GM12878 (cell line): Measurements from ENCODE around the gene PPP1R3C. TPM values are rescaled to one million over a fixed set of nuclear protein-coding genes. Genes with fewer than 3 reads are reported as not detected.

Source experiments
- ATAC-seq: fragments of 200-7000 bp; cut with Tn5 transposase; 3 replicates; pipeline ENCODE4 v1.9.1; 2020; ENCODE audit warnings: mild to moderate bottlenecking, moderate library complexity
- BruUV-seq: library from RNA; stranded (reverse); fragments of 400-500 nt; replicated peaks from 2 replicates; lab custom pipeline; 2021; lab: Mats Ljungman, UMichigan
- CTCF ChIA-PET: fragments of 300-600 bp; sonication (Branson Sonifier 250); formaldehyde crosslinking; extraction: SDS; loops from one replicate; lab custom pipeline; 2021; ENCODE audit warnings: inconsistent platforms; lab: Yijun Ruan, JAX
- POLR2A ChIA-PET: fragments of 350-600 bp; formaldehyde crosslinking; extraction: SDS; loops from one replicate; lab custom pipeline; 2021; ENCODE audit warnings: inconsistent platforms; lab: Charles Lee
- RAD21 ChIA-PET: fragments of 300-600 bp; sonication (Branson Sonifier 250); formaldehyde crosslinking; loops from one replicate; lab custom pipeline; 2023; ENCODE audit warnings: antibody characterized with exemption; ENCODE audit not compliant: unreplicated experiment; lab: Charles Lee
- SMC1A ChIA-PET: fragments of 300-600 bp; sonication (Branson Sonifier 250); formaldehyde crosslinking; loops from one replicate; lab custom pipeline; 2023; ENCODE audit not compliant: unreplicated experiment, uncharacterized antibody; lab: Charles Lee
- DNase-seq: peaks from one replicate; pipeline ENCODE4 v3.0.0-alpha.2; 2011; ENCODE audit warnings: low read depth, low spot score
- FAIRE-seq: peaks from 3 replicates; lab custom pipeline; 2011; peaks lifted over from hg19 to GRCh38; lab: Jason Lieb, UNC
- H2AFZ ChIP-seq: 2 replicates; pipeline ENCODE4 v1.6.0; 2011; ENCODE audit warnings: low read depth, low read length, control low read depth; ENCODE audit not compliant: control insufficient read depth
- H3K27ac ChIP-seq: 2 replicates; pipeline ENCODE4 v1.5.1; 2011; ENCODE audit warnings: control low read depth; ENCODE audit not compliant: control insufficient read depth, insufficient read depth
- H3K27me3 ChIP-seq, 2 experiments: replicated peaks in 1 of 2; 2 replicates each; pipeline versions ENCODE4 v1.6.0 to v1.6.1; 2011; ENCODE audit warnings: low read length in 1 of 2; ENCODE audit not compliant: control insufficient read depth in 2 of 2, insufficient read depth in 2 of 2
- H3K36me3 ChIP-seq, 2 experiments: 2 replicates each; pipeline ENCODE4 v1.5.1; 2011; ENCODE audit warnings: low read length in 1 of 2; ENCODE audit not compliant: control insufficient read depth in 2 of 2, insufficient read depth in 2 of 2
- H3K4me1 ChIP-seq: 2 replicates; pipeline ENCODE4 v1.6.1; 2011; ENCODE audit warnings: mild to moderate bottlenecking, low read length, moderate library complexity, mixed read lengths; ENCODE audit not compliant: control insufficient read depth, insufficient read depth
- H3K4me2 ChIP-seq: 2 replicates; pipeline ENCODE4 v1.6.0; 2011; ENCODE audit warnings: control low read depth; ENCODE audit not compliant: control insufficient read depth, insufficient read depth
- H3K4me3 ChIP-seq: fragments of 200-600 bp; sonication (generic); 2 replicates; pipeline ENCODE4 v1.5.1; 2016
- H3K79me2 ChIP-seq: 2 replicates; pipeline ENCODE4 v1.6.0; 2011; ENCODE audit warnings: low read length; ENCODE audit not compliant: control insufficient read depth, insufficient read depth
- H3K9ac ChIP-seq: 2 replicates; pipeline ENCODE4 v1.8.0; 2011; ENCODE audit warnings: low read length, control low read depth, mixed read lengths; ENCODE audit not compliant: control insufficient read depth, insufficient read depth
- H3K9me3 ChIP-seq: replicated peaks from 3 replicates; pipeline ENCODE4 v1.5.1; 2011; ENCODE audit warnings: mild to moderate bottlenecking, low read length; ENCODE audit not compliant: control insufficient read depth, insufficient read depth
- H4K20me1 ChIP-seq: 2 replicates; pipeline ENCODE4 v1.6.0; 2011; ENCODE audit not compliant: control insufficient read depth, insufficient read depth
- ATF7 ChIP-seq: fragments of 450-650 bp; IDR thresholded peaks from 2 replicates; pipeline ENCODE4 v1.6.1; 2016; ENCODE audit warnings: low read depth, mild to moderate bottlenecking
- BMI1 ChIP-seq: fragments of 450-650 bp; IDR thresholded peaks from 2 replicates; pipeline ENCODE4 v1.6.1; 2016; ENCODE audit warnings: mild to moderate bottlenecking, moderate library complexity, borderline replicate concordance
- CBX5 ChIP-seq: sonication (generic); IDR thresholded peaks from 2 replicates; pipeline ENCODE4 v1.6.1; 2016; ENCODE audit warnings: low read depth, moderate library complexity, mild to moderate bottlenecking, inconsistent platforms
- FOS ChIP-seq: IDR thresholded peaks from 3 replicates; pipeline ENCODE4 v1.6.1; 2011; ENCODE audit warnings: borderline replicate concordance; ENCODE audit not compliant: insufficient read length; ENCODE audit errors: extremely low read depth
- FOXM1 ChIP-seq: IDR thresholded peaks from 2 replicates; pipeline ENCODE4 v1.6.1; 2012; ENCODE audit warnings: low read depth, mild to moderate bottlenecking, inconsistent platforms, low read length, moderate library complexity
- IRF4 ChIP-seq: IDR thresholded peaks from 2 replicates; pipeline ENCODE4 v1.6.1; 2011; ENCODE audit warnings: low read depth, low read length
- JUNB ChIP-seq: IDR thresholded peaks from 2 replicates; pipeline ENCODE4 v1.6.1; 2016; ENCODE audit warnings: antibody characterized with exemption, mild to moderate bottlenecking
- NFIC ChIP-seq: IDR thresholded peaks from 2 replicates; pipeline ENCODE4 v1.6.1; 2012; ENCODE audit warnings: low read depth, mild to moderate bottlenecking, inconsistent platforms, low read length, moderate library complexity
- NR2C2 ChIP-seq: IDR thresholded peaks from 2 replicates; pipeline ENCODE4 v1.6.1; 2011; ENCODE audit warnings: borderline replicate concordance, low read depth; ENCODE audit not compliant: control insufficient read depth, insufficient read length
- NR2F1 ChIP-seq: fragments of 450-650 bp; conservative IDR thresholded peaks from 2 replicates; pipeline ENCODE4 v1.6.1; 2017; ENCODE audit warnings: mild to moderate bottlenecking
- ZNF217 ChIP-seq: fragments of 450-650 bp; IDR thresholded peaks from 2 replicates; pipeline ENCODE4 v1.6.1; 2017; ENCODE audit warnings: antibody characterized with exemption, mild to moderate bottlenecking
- WGBS: methylation state at CpG from one replicate; pipeline ENCODE4 v1.1.6; 2016; ENCODE audit warnings: low lambda C conversion rate; ENCODE audit not compliant: insufficient replicate concordance, insufficient coverage; ENCODE audit errors: missing lambda C conversion rate; 5-methylcytosine and 5-hydroxymethylcytosine counted together
- in situ Hi-C: fragments of 300-500 bp; cut with MboI; formaldehyde crosslinking; loops from 9 replicates; pipeline ENCODE4 v1.14.3; 2018; ENCODE audit warnings: mixed read lengths
- intact Hi-C: fragments of 100-400 bp; cut with micrococcal nuclease; formaldehyde crosslinking; loops from one replicate; pipeline ENCODE4 v1.14.2; 2022; ENCODE audit not compliant: unreplicated experiment
- polyA plus RNA-seq, 11 experiments: library from polyadenylated mRNA; depleted of rRNA in 4 of 11; unstranded in 6 of 11; stranded (reverse) in 5 of 11; fragments of >200 nt; fragmentation: Nextera tagmentation in 4 of 11; fragmentation: Illumina TruSeq in 1 of 11; extraction: Ambion mirVana in 4 of 11; extraction: Trizol in 1 of 11; gene quantifications; 1 replicate in 1 of 11; 2 replicates in 10 of 11; pipeline versions ENCODE4 v1.2.1 to v1.2.3, GENCODE V29; 2011 to 2016; ENCODE audit warnings: inconsistent platforms in 2 of 11, missing spikeins in 2 of 11, low read depth in 1 of 11
- total RNA-seq, 4 experiments: library from RNA; depleted of rRNA in 3 of 4; stranded (reverse); fragments of >200 nt in 3 of 4; fragmentation: Illumina TruSeq in 1 of 4; extraction: Trizol in 1 of 4; gene quantifications; 2 replicates each; pipeline versions ENCODE4 v1.2.1 to v1.2.3, GENCODE V29; 2013 to 2021
- TF ChIP-seq, protein P1 (sequence below): IDR thresholded peaks from 2 replicates; pipeline ENCODE4 v1.6.1; 2012; ENCODE audit warnings: mild to moderate bottlenecking, low read depth, low read length
- TF ChIP-seq, protein P2 (sequence below): fragments of 450-650 bp; IDR thresholded peaks from 2 replicates; pipeline ENCODE4 v1.6.1; 2017; ENCODE audit warnings: borderline replicate concordance
- TF ChIP-seq, protein P3 (sequence below): fragments of 450-650 bp; IDR thresholded peaks from 2 replicates; pipeline ENCODE4 v1.6.1; 2017; ENCODE audit warnings: mild to moderate bottlenecking

PPP1R3C gene
- total and polyA plus RNA-seq, 10 of the 15 experiments (the other 5 are each of a cell fraction or from before 2014, with no cell fraction given), result 0.01 to 0.08 (median 0.04) TPM; not detected in 6

DNA sequence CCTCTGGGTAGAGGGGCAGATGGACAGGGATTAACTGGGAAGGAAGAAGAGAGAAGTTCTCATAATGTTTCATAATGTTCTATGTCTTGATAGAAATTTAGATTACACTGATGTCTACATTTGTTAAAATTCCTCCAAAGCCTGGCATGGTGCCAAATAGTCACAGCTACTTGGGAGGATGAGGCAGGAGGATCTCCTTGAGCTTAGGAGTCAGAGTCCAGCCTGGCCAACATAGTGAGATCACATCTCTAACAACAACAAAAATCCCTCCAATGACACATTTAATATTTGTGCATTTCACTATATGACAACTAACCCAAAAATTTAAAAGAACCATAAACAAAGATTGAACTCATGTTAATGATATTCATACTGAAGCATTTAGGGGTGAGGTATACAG, 33.0 kb upstream of the PPP1R3C start (continued):
- no peak for TF ChIP-seq JUNB
- no peak for TF ChIP-seq ZNF217
- TF ChIP-seq, protein P1, sequence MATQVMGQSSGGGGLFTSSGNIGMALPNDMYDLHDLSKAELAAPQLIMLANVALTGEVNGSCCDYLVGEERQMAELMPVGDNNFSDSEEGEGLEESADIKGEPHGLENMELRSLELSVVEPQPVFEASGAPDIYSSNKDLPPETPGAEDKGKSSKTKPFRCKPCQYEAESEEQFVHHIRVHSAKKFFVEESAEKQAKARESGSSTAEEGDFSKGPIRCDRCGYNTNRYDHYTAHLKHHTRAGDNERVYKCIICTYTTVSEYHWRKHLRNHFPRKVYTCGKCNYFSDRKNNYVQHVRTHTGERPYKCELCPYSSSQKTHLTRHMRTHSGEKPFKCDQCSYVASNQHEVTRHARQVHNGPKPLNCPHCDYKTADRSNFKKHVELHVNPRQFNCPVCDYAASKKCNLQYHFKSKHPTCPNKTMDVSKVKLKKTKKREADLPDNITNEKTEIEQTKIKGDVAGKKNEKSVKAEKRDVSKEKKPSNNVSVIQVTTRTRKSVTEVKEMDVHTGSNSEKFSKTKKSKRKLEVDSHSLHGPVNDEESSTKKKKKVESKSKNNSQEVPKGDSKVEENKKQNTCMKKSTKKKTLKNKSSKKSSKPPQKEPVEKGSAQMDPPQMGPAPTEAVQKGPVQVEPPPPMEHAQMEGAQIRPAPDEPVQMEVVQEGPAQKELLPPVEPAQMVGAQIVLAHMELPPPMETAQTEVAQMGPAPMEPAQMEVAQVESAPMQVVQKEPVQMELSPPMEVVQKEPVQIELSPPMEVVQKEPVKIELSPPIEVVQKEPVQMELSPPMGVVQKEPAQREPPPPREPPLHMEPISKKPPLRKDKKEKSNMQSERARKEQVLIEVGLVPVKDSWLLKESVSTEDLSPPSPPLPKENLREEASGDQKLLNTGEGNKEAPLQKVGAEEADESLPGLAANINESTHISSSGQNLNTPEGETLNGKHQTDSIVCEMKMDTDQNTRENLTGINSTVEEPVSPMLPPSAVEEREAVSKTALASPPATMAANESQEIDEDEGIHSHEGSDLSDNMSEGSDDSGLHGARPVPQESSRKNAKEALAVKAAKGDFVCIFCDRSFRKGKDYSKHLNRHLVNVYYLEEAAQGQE, result no peak
- no peak for TF ChIP-seq CBX5
- TF ChIP-seq FOS, result no peak
- TF ChIP-seq ATF7, result no peak
- TF ChIP-seq BMI1, result no peak
- no peak for TF ChIP-seq NR2F1

DNA sequence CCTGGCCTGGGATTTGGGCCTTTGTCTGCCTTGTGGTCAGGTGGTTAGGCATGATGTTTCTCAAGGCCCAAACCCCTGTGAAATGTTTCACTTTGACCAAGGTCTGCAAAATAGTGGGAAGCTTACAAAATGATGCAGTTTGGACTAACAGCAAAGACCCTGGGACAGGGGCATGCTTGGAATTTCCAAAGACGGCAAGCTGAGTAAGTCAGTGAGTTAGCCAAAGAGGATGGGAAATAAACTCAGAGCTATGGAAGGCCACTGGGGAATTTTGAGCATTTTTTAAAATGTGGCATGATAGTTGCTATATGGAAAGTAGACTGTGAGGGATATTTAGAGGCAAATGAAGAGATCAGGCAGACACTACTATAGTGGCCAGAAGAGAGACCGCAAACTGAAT, 31.6 kb upstream of the PPP1R3C start:
- CTCF ChIA-PET, result no interaction called here
- no peak for TF ChIP-seq FOXM1
- TF ChIP-seq, protein P1, result no peak
- TF ChIP-seq IRF4, result no peak
- TF ChIP-seq, protein P2, sequence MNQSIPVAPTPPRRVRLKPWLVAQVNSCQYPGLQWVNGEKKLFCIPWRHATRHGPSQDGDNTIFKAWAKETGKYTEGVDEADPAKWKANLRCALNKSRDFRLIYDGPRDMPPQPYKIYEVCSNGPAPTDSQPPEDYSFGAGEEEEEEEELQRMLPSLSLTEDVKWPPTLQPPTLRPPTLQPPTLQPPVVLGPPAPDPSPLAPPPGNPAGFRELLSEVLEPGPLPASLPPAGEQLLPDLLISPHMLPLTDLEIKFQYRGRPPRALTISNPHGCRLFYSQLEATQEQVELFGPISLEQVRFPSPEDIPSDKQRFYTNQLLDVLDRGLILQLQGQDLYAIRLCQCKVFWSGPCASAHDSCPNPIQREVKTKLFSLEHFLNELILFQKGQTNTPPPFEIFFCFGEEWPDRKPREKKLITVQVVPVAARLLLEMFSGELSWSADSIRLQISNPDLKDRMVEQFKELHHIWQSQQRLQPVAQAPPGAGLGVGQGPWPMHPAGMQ, result no peak
- TF ChIP-seq, protein P3, sequence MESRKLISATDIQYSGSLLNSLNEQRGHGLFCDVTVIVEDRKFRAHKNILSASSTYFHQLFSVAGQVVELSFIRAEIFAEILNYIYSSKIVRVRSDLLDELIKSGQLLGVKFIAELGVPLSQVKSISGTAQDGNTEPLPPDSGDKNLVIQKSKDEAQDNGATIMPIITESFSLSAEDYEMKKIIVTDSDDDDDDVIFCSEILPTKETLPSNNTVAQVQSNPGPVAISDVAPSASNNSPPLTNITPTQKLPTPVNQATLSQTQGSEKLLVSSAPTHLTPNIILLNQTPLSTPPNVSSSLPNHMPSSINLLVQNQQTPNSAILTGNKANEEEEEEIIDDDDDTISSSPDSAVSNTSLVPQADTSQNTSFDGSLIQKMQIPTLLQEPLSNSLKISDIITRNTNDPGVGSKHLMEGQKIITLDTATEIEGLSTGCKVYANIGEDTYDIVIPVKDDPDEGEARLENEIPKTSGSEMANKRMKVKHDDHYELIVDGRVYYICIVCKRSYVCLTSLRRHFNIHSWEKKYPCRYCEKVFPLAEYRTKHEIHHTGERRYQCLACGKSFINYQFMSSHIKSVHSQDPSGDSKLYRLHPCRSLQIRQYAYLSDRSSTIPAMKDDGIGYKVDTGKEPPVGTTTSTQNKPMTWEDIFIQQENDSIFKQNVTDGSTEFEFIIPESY, result no peak
- TF ChIP-seq NFIC, result no peak
- TF ChIP-seq NR2C2, result no peak

More for the DNA sequence above, 31.6 kb upstream of the PPP1R3C start:
- intact Hi-C loops (no loop called here), in situ Hi-C loops (no loop called here)
- no TSS peak for BruUV-seq
- no peaks in the 10 kb centered on the region for H3K9me3 ChIP-seq
- no peak overlapping the region for H2AFZ ChIP-seq
- ChIA-PET POLR2A (no interaction called here), SMC1A (no interaction called here), RAD21 (no interaction called here)
- H3K4me2 ChIP-seq, result no peak overlapping the region
- H3K27me3 ChIP-seq, result no peaks in the 10 kb centered on the region
- no peak for ATAC-seq
- 76% methylated on average over 2 of the region's 2 CpGs for WGBS
- no peaks in the 10 kb centered on the region for H3K79me2 ChIP-seq
- no peaks in the 10 kb centered on the region for H4K20me1 ChIP-seq
- H3K36me3 ChIP-seq, result no peaks in the 10 kb centered on the region
- H3K9ac ChIP-seq, result no peak overlapping the region
- H3K4me1 ChIP-seq, result no peaks in the 10 kb centered on the region
- no peak overlapping the region for H3K4me3 ChIP-seq
- no peak overlapping the region for H3K27ac ChIP-seq
- no peak for FAIRE-seq
- no peak for DNase-seq
